Measurements from ENCODE around the gene GPR158. TPM values are rescaled to one million over a fixed set of nuclear protein-coding genes. Genes with fewer than 3 reads are reported as not detected.

GPR158 gene
- total and polyA plus RNA-seq, 2 of the 8 experiments (the other 6 are each of a cell fraction or from before 2014, with no cell fraction given): 0.14 to 0.78 TPM

DNA sequence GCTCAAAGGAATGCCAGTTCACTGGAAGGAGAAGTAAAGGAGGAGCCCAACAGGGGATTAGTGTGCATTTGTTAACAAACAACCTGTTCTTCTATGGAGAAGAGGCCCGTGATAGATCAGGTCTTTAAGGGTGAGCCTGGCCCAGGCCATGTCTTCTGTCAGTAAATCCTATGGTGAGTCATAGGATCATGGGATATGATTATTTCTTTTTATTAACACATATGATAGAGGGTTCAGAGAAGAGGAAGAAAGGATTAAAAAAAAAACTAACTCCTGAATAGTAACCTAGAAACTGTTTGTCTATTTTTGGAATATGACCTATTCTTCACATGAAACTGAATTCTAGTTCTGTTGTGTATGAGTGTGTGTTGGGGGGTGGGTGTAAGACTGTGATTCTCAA is 70.4 kb downstream of the GPR158 start (continued):
- TF ChIP-seq FOSL1 (IDR thresholded peaks at IDR 0.05; ENCODE audit: insufficient read depth, low read depth, low read length): no peak
